HCT116 (cell line): ENCODE measurements around the gene ZNF555. TPM values are rescaled to one million over a fixed set of nuclear protein-coding genes. Genes with fewer than 3 reads are reported as not detected.

Experiments used
- ATAC-seq: fragments of 200-7000 bp; cut with Tn5 transposase; 2 replicates; pipeline ENCODE4 v1.9.1; 2020; ENCODE audit warnings: mild to moderate bottlenecking, moderate library complexity
- BruUV-seq: library from RNA; stranded (reverse); fragments of 400-500 nt; replicated peaks from 2 replicates; lab custom pipeline; 2021; lab: Mats Ljungman, UMichigan
- CTCF ChIA-PET: fragments of 300-600 bp; sonication (Branson Sonifier 250); formaldehyde crosslinking; loops from one replicate; lab custom pipeline; 2021; ENCODE audit warnings: antibody characterized with exemption; lab: Charles Lee
- POLR2A ChIA-PET: fragments of 300-600, 350-600 bp; sonication (Branson Sonifier 250); formaldehyde crosslinking; loops from one replicate; lab custom pipeline; 2021; ENCODE audit warnings: antibody characterized with exemption; lab: Charles Lee
- RAD21 ChIA-PET, 2 experiments: fragments of 300-600 bp; sonication (Branson Sonifier 250); formaldehyde crosslinking; loops; one replicate each; lab custom pipeline; 2023; ENCODE audit warnings: low total read pairs in 2 of 2; ENCODE audit not compliant: uncharacterized antibody in 2 of 2, unreplicated experiment in 2 of 2, low non-redundant PET in 1 of 2; lab: Charles Lee
- DNase-seq: peaks from one replicate; pipeline ENCODE4 v3.0.0-alpha.2; 2010; ENCODE audit warnings: low read depth, low spot score
- H2AFZ ChIP-seq: fragments of 200-600 bp; shearing (Covaris generic), sonication (generic); 2 replicates; pipeline ENCODE4 v1.6.1; 2017; ENCODE audit warnings: low read depth, mixed run types, mixed read lengths, antibody characterized with exemption, low read length; ENCODE audit not compliant: poor library complexity, severe bottlenecking
- H3K27ac ChIP-seq: 2 replicates; pipeline ENCODE4 v1.5.1; 2012; ENCODE audit warnings: low read depth, low read length
- H3K27me3 ChIP-seq: fragments of 200-600 bp; sonication (generic); 2 replicates; pipeline ENCODE4 v1.6.1; 2016; ENCODE audit warnings: mixed run types, low read length, mixed read lengths; ENCODE audit not compliant: insufficient read depth
- H3K36me3 ChIP-seq, 2 experiments: fragments of 200-500 bp in 1 of 2; fragments of 200-600 bp in 1 of 2; sonication (Bioruptor generic) in 1 of 2; sonication (generic) in 1 of 2; 2 replicates each; pipeline versions ENCODE4 v1.5.1 to v1.6.1; 2014 to 2016; ENCODE audit warnings: low read length in 2 of 2, inconsistent platforms in 1 of 2, mixed read lengths in 1 of 2, mixed run types in 1 of 2; ENCODE audit not compliant: insufficient read depth in 2 of 2, control insufficient read depth in 1 of 2
- H3K4me1 ChIP-seq, 2 experiments: fragments of 200-600 bp in 1 of 2; sonication (generic) in 1 of 2; 2 replicates each; pipeline versions ENCODE4 v1.5.1 to v1.6.1; 2012 to 2017; ENCODE audit warnings: low read length in 2 of 2, inconsistent platforms in 1 of 2, mild to moderate bottlenecking in 1 of 2, mixed read lengths in 1 of 2, mixed run types in 1 of 2, moderate library complexity in 1 of 2; ENCODE audit not compliant: insufficient read depth in 2 of 2, control insufficient read depth in 1 of 2
- H3K4me2 ChIP-seq: fragments of 200-600 bp; sonication (generic); 2 replicates; pipeline ENCODE4 v1.6.1; 2017; ENCODE audit warnings: mixed run types, low read length, mixed read lengths
- H3K4me3 ChIP-seq, 2 experiments: fragments of 200-600 bp in 1 of 2; sonication (generic) in 1 of 2; replicated peaks in 1 of 2; 2 replicates each; pipeline ENCODE4 v1.5.1; 2011 to 2016; ENCODE audit warnings: low read length in 2 of 2, control low read depth in 1 of 2, low read depth in 1 of 2, mild to moderate bottlenecking in 1 of 2, mixed read lengths in 1 of 2, mixed run types in 1 of 2
- H3K79me2 ChIP-seq: fragments of 200-600 bp; sonication (generic); 2 replicates; pipeline ENCODE4 v1.6.1; 2017; ENCODE audit warnings: mild to moderate bottlenecking, mixed run types, low read length, moderate library complexity, mixed read lengths; ENCODE audit not compliant: insufficient read depth
- H3K9ac ChIP-seq: fragments of 200-600 bp; sonication (generic); 2 replicates; pipeline ENCODE4 v1.6.1; 2016; ENCODE audit warnings: low read length, mixed read lengths
- H3K9me2 ChIP-seq: fragments of 200-600 bp; sonication (generic), shearing (Covaris generic); 2 replicates; pipeline ENCODE4 v1.6.1; 2017; ENCODE audit warnings: mixed run types, mild to moderate bottlenecking, moderate library complexity; ENCODE audit not compliant: insufficient read depth
- H3K9me3 ChIP-seq, 2 experiments: fragments of 200-500 bp in 1 of 2; fragments of 200-600 bp in 1 of 2; sonication (Bioruptor generic) in 1 of 2; sonication (generic) in 1 of 2; 2 replicates each; pipeline ENCODE4 v1.6.1; 2014 to 2017; ENCODE audit warnings: low read length in 2 of 2, mixed read lengths in 2 of 2, inconsistent platforms in 1 of 2, low read depth in 1 of 2, mild to moderate bottlenecking in 1 of 2, mixed run types in 1 of 2, moderate library complexity in 1 of 2; ENCODE audit not compliant: control insufficient read depth in 1 of 2, insufficient read depth in 1 of 2
- H4K20me1 ChIP-seq: fragments of 200-600 bp; sonication (generic), shearing (Covaris generic); 2 replicates; pipeline ENCODE4 v1.6.1; 2017; ENCODE audit warnings: mixed run types, mild to moderate bottlenecking, moderate library complexity; ENCODE audit not compliant: insufficient read depth
- CBX3 ChIP-seq: IDR thresholded peaks from 2 replicates; pipeline ENCODE4 v1.6.1; 2012; ENCODE audit warnings: low read depth
- CEBPB ChIP-seq: IDR thresholded peaks from 2 replicates; pipeline ENCODE4 v1.6.1; 2012; ENCODE audit warnings: low read depth
- ELF1 ChIP-seq: IDR thresholded peaks from 2 replicates; pipeline ENCODE4 v1.6.1; 2012; ENCODE audit warnings: low read depth, borderline replicate concordance
- EZH2 ChIP-seq: fragments of 200-600 bp; sonication (generic); IDR thresholded peaks from 2 replicates; pipeline ENCODE4 v1.6.1; 2017; ENCODE audit warnings: antibody characterized with exemption, mixed run types
- EZH2phosphoT487 ChIP-seq: fragments of 200-600 bp; IDR thresholded peaks from 2 replicates; pipeline ENCODE4 v1.6.1; 2018; ENCODE audit warnings: antibody characterized with exemption, borderline replicate concordance
- JUND ChIP-seq: IDR thresholded peaks from 2 replicates; pipeline ENCODE4 v1.6.1; 2012
- SP1 ChIP-seq: IDR thresholded peaks from 2 replicates; pipeline ENCODE4 v1.6.1; 2012; ENCODE audit warnings: low read depth
- YY1 ChIP-seq: IDR thresholded peaks from 2 replicates; pipeline ENCODE4 v1.6.1; 2011; ENCODE audit warnings: low read length, low read depth, moderate library complexity, mild to moderate bottlenecking; ENCODE audit not compliant: insufficient replicate concordance; ENCODE audit errors: extremely low read depth
- intact Hi-C: fragments of 100-400 bp; cut with micrococcal nuclease; formaldehyde crosslinking; loops from 2 replicates; pipeline ENCODE4 v1.10.0; 2022
- total RNA-seq: library from RNA; stranded (reverse); gene quantifications from one replicate; pipeline ENCODE4 v1.2.1, GENCODE V29; 2021; ENCODE audit not compliant: unreplicated experiment
- TF ChIP-seq, protein P1 (sequence below): IDR thresholded peaks from 2 replicates; pipeline ENCODE4 v1.6.1; 2012; ENCODE audit warnings: low read depth

ZNF555 gene
- total RNA-seq, 1 experiment from 2014 or later = 4.5 TPM

DNA sequence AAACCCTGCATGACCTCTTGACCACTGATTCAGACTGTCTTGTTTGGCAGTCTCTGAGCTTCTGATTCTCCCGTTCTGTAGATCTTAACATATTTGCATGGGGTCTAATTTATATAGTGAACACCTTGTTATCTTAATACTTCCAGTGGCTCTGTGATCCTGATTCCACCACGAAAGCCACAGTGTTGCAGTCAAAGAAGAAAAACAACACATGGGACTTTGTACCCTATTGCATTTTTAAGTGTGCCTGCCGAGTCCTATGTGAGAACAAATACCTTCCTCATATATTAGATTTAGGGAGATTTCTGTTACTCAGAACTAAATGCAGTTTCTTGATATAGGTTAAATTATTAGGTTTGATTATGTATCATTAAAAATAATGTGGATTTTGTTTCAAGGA, 13.6 kb downstream of the ZNF555 start:
- ChIA-PET RAD21 (no interaction called here), POLR2A (no interaction called here), CTCF (no interaction called here)
- Histone ChIP-seq H3K4me2 (no peak overlapping the region), H2AFZ (no peak overlapping the region), H3K4me1 (no peaks in the 10 kb centered on the region), H3K9me3 (peaks cover 24 to 31% of the 10 kb centered on the region in 2 experiments; a peak in 3 of 4 replicates), H3K27ac (no peak overlapping the region), H3K79me2 (no peaks in the 10 kb centered on the region), H3K9ac (no peak overlapping the region), H3K27me3 (no peaks in the 10 kb centered on the region), H3K36me3 (peaks cover 7 to 24% of the 10 kb centered on the region in 2 experiments), H4K20me1 (no peaks in the 10 kb centered on the region), H3K9me2 (no peaks in the 10 kb centered on the region), H3K4me3 (no peak overlapping the region)
- DNase-seq = no peak
- no peak for TF ChIP-seq JUND
- no peak for TF ChIP-seq EZH2
- TF ChIP-seq CEBPB = no peak
- TF ChIP-seq YY1 = no peak
- TF ChIP-seq CBX3 = no peak
- no peak for TF ChIP-seq SP1
- TF ChIP-seq ELF1 = no peak
- TF ChIP-seq EZH2phosphoT487 = no peak
- TF ChIP-seq, protein P1, sequence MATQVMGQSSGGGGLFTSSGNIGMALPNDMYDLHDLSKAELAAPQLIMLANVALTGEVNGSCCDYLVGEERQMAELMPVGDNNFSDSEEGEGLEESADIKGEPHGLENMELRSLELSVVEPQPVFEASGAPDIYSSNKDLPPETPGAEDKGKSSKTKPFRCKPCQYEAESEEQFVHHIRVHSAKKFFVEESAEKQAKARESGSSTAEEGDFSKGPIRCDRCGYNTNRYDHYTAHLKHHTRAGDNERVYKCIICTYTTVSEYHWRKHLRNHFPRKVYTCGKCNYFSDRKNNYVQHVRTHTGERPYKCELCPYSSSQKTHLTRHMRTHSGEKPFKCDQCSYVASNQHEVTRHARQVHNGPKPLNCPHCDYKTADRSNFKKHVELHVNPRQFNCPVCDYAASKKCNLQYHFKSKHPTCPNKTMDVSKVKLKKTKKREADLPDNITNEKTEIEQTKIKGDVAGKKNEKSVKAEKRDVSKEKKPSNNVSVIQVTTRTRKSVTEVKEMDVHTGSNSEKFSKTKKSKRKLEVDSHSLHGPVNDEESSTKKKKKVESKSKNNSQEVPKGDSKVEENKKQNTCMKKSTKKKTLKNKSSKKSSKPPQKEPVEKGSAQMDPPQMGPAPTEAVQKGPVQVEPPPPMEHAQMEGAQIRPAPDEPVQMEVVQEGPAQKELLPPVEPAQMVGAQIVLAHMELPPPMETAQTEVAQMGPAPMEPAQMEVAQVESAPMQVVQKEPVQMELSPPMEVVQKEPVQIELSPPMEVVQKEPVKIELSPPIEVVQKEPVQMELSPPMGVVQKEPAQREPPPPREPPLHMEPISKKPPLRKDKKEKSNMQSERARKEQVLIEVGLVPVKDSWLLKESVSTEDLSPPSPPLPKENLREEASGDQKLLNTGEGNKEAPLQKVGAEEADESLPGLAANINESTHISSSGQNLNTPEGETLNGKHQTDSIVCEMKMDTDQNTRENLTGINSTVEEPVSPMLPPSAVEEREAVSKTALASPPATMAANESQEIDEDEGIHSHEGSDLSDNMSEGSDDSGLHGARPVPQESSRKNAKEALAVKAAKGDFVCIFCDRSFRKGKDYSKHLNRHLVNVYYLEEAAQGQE = no peak
- ATAC-seq = no peak
- no TSS peak for BruUV-seq
- intact Hi-C loops = no loop called here
